Measurements from ENCODE around the gene ZFP1. TPM values are rescaled to one million over a fixed set of nuclear protein-coding genes. Genes with fewer than 3 reads are reported as not detected.
"Not testable (repeated sequence)": the region's sequence is repeated elsewhere in the genome, so short reads cannot be mapped to it uniquely, and the experiment has no call there.

Gene ZFP1
- total RNA-seq, 1 experiment from 2014 or later = 21.3 TPM

- no peak for DNase-seq (ENCODE audit: low read depth)
These were observed 55.5 kb downstream of the ZFP1 start for GRCh38 chr16:75203667-75204409.

GRCh38 chr16:75204410-75204758 is 56.1 kb downstream of the ZFP1 start:
- no peak for DNase-seq (ENCODE audit: low read depth)

- DNase-seq (ENCODE audit: low read depth) = not testable (repeated sequence)
These were observed 56.6 kb downstream of the ZFP1 start for GRCh38 chr16:75204905-75205304.

- not testable (repeated sequence) for DNase-seq (ENCODE audit: low read depth)
These were observed 57.1 kb downstream of the ZFP1 start for GRCh38 chr16:75205438-75205837.

GRCh38 chr16:75205961-75206748 is 57.8 kb downstream of the ZFP1 start:
- DNase-seq (ENCODE audit: low read depth) = not testable (repeated sequence)

GRCh38 chr16:75206749-75207451 is 58.6 kb downstream of the ZFP1 start, which contains the start of gene CTRB2:
TSS of gene CTRB2 (minus strand) at chr16:75207161. CDS start at chr16:75207141, 20 bp downstream.
- DNase-seq (ENCODE audit: low read depth) = no peak

- no peak for DNase-seq (ENCODE audit: low read depth)
These were observed 59.5 kb downstream of the ZFP1 start for GRCh38 chr16:75207831-75208230.

GRCh38 chr16:75208242-75208825 is 60.0 kb downstream of the ZFP1 start:
- no peak for DNase-seq (ENCODE audit: low read depth)

GRCh38 chr16:75208861-75209505 is 60.7 kb downstream of the ZFP1 start:
- no peak for DNase-seq (ENCODE audit: low read depth)

GRCh38 chr16:75209514-75209913 is 61.2 kb downstream of the ZFP1 start:
- not testable (repeated sequence) for DNase-seq (ENCODE audit: low read depth)

GRCh38 chr16:75209944-75210343 is 61.6 kb downstream of the ZFP1 start:
- no peak for DNase-seq (ENCODE audit: low read depth)

GRCh38 chr16:75211286-75211685 is 63.0 kb downstream of the ZFP1 start:
- not testable (repeated sequence) for DNase-seq (ENCODE audit: low read depth)

- no peak for DNase-seq (ENCODE audit: low read depth)
These were observed 67.8 kb downstream of the ZFP1 start for GRCh38 chr16:75216127-75216526.

GRCh38 chr16:75216576-75216975 is 68.3 kb downstream of the ZFP1 start:
- DNase-seq (ENCODE audit: low read depth) = no peak

- DNase-seq (ENCODE audit: low read depth) = no peak
These were observed 69.1 kb downstream of the ZFP1 start for GRCh38 chr16:75217389-75217851.

GRCh38 chr16:75218256-75219076 is 70.1 kb downstream of the ZFP1 start, which contains the start of gene CTRB1:
TSS of gene CTRB1 (plus strand) at chr16:75218988. CDS start at chr16:75219008, 20 bp downstream.
- no peak for DNase-seq (ENCODE audit: low read depth)

- no peak for DNase-seq (ENCODE audit: low read depth)
These were observed 70.8 kb downstream of the ZFP1 start for GRCh38 chr16:75219088-75219487.

- DNase-seq (ENCODE audit: low read depth) = no peak
These were observed 71.5 kb downstream of the ZFP1 start for GRCh38 chr16:75219838-75220237.

All from RPMI7951 (cell line).